Esophagus muscularis mucosa (tissue), 4 donors: ENCODE data around the gene SAP130. TPM values are rescaled to one million over a fixed set of nuclear protein-coding genes. Genes with fewer than 3 reads are reported as not detected.

Source experiments
- DNase-seq: peaks from one replicate; pipeline ENCODE4 v3.0.0-alpha.2; 2017; ENCODE audit errors: extremely low spot score
- H3K27ac ChIP-seq, 4 donors: fragments of 200-600 bp; sonication (generic); replicated peaks in 1 of 4; 1 replicate in 3 of 4; 2 replicates in 1 of 4; pipeline ENCODE4 v1.5.1; 2016 to 2019; ENCODE audit warnings: mild to moderate bottlenecking in 1 of 4
- H3K27me3 ChIP-seq, 4 donors: fragments of 200-600 bp; sonication (generic); one replicate each; pipeline versions ENCODE4 v1.5.1 to v1.6.0; 2016 to 2019
- H3K36me3 ChIP-seq, 4 donors: fragments of 200-600 bp; sonication (generic); one replicate each; pipeline ENCODE4 v1.5.1; 2016 to 2019
- H3K4me1 ChIP-seq, 4 donors: fragments of 200-600 bp; sonication (generic); one replicate each; pipeline ENCODE4 v1.5.1; 2016 to 2019
- H3K4me3 ChIP-seq, 4 donors: fragments of 200-600 bp; sonication (generic); 1 replicate in 2 of 4; 2 replicates in 2 of 4; pipeline ENCODE4 v1.5.1; 2016 to 2019; ENCODE audit warnings: mild to moderate bottlenecking in 4 of 4, moderate library complexity in 1 of 4
- H3K9me3 ChIP-seq, 4 donors: fragments of 200-600 bp; sonication (generic); 1 replicate in 3 of 4; 2 replicates in 1 of 4; pipeline ENCODE4 v1.5.1; 2016 to 2019
- CTCF ChIP-seq, 3 experiments: fragments of 200-600 bp in 2 of 3; fragments of 450-650 bp in 1 of 3; sonication (generic) in 2 of 3; IDR thresholded peaks; one replicate each; pipeline ENCODE4 v1.5.1; 2017 to 2019; ENCODE audit warnings: antibody characterized with exemption in 3 of 3, mild to moderate bottlenecking in 2 of 3, moderate library complexity in 1 of 3
- EP300 ChIP-seq: sonication (generic); formaldehyde crosslinking; IDR thresholded peaks from one replicate; pipeline ENCODE4 v1.6.1; 2017; ENCODE audit warnings: antibody characterized with exemption
- POLR2A ChIP-seq: fragments of 450-650 bp; IDR thresholded peaks from one replicate; pipeline ENCODE4 v1.6.1; 2017; ENCODE audit warnings: antibody characterized with exemption, moderate library complexity, mild to moderate bottlenecking, low read depth
- POLR2AphosphoS5 ChIP-seq, 2 donors: sonication (generic); formaldehyde crosslinking; IDR thresholded peaks; one replicate each; pipeline ENCODE4 v1.6.1; 2017; ENCODE audit warnings: antibody characterized with exemption in 2 of 2
- WGBS: methylation state at CpG from one replicate; pipeline ENCODE4 v1.1.5; 2018; 5-methylcytosine and 5-hydroxymethylcytosine counted together
- intact Hi-C: fragments of 100-400 bp; cut with DNase I; formaldehyde crosslinking; loops from one replicate; pipeline ENCODE4 v1.15.1; 2023
- total RNA-seq, 4 donors: library from RNA; depleted of rRNA; stranded (reverse); fragments of >200 nt; gene quantifications; one replicate each; pipeline versions ENCODE4 v1.1.0 to v1.2.1, GENCODE V29; 2016

SAP130 gene
- total RNA-seq, 4 donors from 2014 or later, result 6.8 to 12.3 (median 10.7) TPM

- no peak overlapping the region for H3K4me3 ChIP-seq
- DNase-seq, result no peak
- H3K4me1 ChIP-seq, result no peaks in the 10 kb centered on the region
- H3K27me3 ChIP-seq, result no peaks in the 10 kb centered on the region
- peaks cover 90 to 100% (median 99%) of the 10 kb centered on the region in 4 donors for H3K36me3 ChIP-seq
- H3K27ac ChIP-seq, result no peak overlapping the region
- 89% methylated on average over 3 of the region's 3 CpGs for WGBS
- no peak for TF ChIP-seq EP300
- no peak for TF ChIP-seq POLR2AphosphoS5 (IDR thresholded peaks at IDR 0.05)
- TF ChIP-seq CTCF (IDR thresholded peaks at IDR 0.05), result no peak
- TF ChIP-seq POLR2A, result no peak
- no peaks in the 10 kb centered on the region for H3K9me3 ChIP-seq
- intact Hi-C loops, result no loop called here
Observed at GRCh38 chr2:128012698-128013097, 15.2 kb downstream of the SAP130 start.

GRCh38 chr2:128008074-128008672, 19.7 kb downstream of the SAP130 start:
- DNase-seq, result no peak
- no peak overlapping the region for H3K27ac ChIP-seq
- H3K4me3 ChIP-seq, result no peak overlapping the region
- 98% methylated on average over 6 of the region's 6 CpGs for WGBS
- no peaks in the 10 kb centered on the region for H3K9me3 ChIP-seq
- no peaks in the 10 kb centered on the region for H3K4me1 ChIP-seq
- intact Hi-C loops, result no loop called here
- H3K36me3 ChIP-seq, result peaks cover 56 to 97% (median 86%) of the 10 kb centered on the region in 4 donors
- no peaks in the 10 kb centered on the region for H3K27me3 ChIP-seq
- no peak for TF ChIP-seq EP300
- TF ChIP-seq CTCF (IDR thresholded peaks at IDR 0.05), result no peak
- no peak for TF ChIP-seq POLR2A
- no peak for TF ChIP-seq POLR2AphosphoS5 (IDR thresholded peaks at IDR 0.05)

GRCh38 chr2:128004509-128004908, 23.4 kb downstream of the SAP130 start:
- WGBS, result 95% methylated on average over 2 of the region's 2 CpGs
- Histone ChIP-seq H3K36me3 (peaks cover 32 to 97% (median 85%) of the 10 kb centered on the region in 4 donors), H3K27me3 (no peaks in the 10 kb centered on the region)

GRCh38 chr2:128003463-128003862, 24.4 kb downstream of the SAP130 start:
- Histone ChIP-seq H3K9me3 (no peaks in the 10 kb centered on the region), H3K4me1 (no peaks in the 10 kb centered on the region), H3K27ac (no peak overlapping the region), H3K36me3 (peaks cover 33 to 97% (median 85%) of the 10 kb centered on the region in 4 donors), H3K27me3 (no peaks in the 10 kb centered on the region), H3K4me3 (no peak overlapping the region)
- intact Hi-C loops, result no loop called here
- no peak for DNase-seq
- 80% methylated on average over 6 of the region's 6 CpGs for WGBS
- no peak for TF ChIP-seq POLR2AphosphoS5 (IDR thresholded peaks at IDR 0.05)
- TF ChIP-seq POLR2A, result no peak
- TF ChIP-seq CTCF (IDR thresholded peaks at IDR 0.05), result no peak
- TF ChIP-seq EP300, result no peak

More at GRCh38 chr2:128004509-128004908, 23.4 kb downstream of the SAP130 start:
- intact Hi-C loops, result no loop called here
- no peak for DNase-seq
- Histone ChIP-seq H3K4me3 (no peak overlapping the region), H3K4me1 (no peaks in the 10 kb centered on the region), H3K9me3 (no peaks in the 10 kb centered on the region), H3K27ac (no peak overlapping the region)
- TF ChIP-seq CTCF (IDR thresholded peaks at IDR 0.05), result no peak
- no peak for TF ChIP-seq POLR2A
- TF ChIP-seq POLR2AphosphoS5 (IDR thresholded peaks at IDR 0.05), result no peak
- no peak for TF ChIP-seq EP300

- no peak for DNase-seq
- Histone ChIP-seq H3K4me1 (no peaks in the 10 kb centered on the region), H3K4me3 (no peak overlapping the region), H3K9me3 (no peaks in the 10 kb centered on the region), H3K36me3 (peaks cover 40 to 90% (median 82%) of the 10 kb centered on the region in 4 donors), H3K27me3 (no peaks in the 10 kb centered on the region), H3K27ac (no peak overlapping the region)
- intact Hi-C loops, result no loop called here
- WGBS, result 82% methylated on average over 9 of the region's 9 CpGs
- no peak for TF ChIP-seq POLR2AphosphoS5 (IDR thresholded peaks at IDR 0.05)
- no peak for TF ChIP-seq POLR2A
- no peak for TF ChIP-seq CTCF (IDR thresholded peaks at IDR 0.05)
- no peak for TF ChIP-seq EP300
Observed at GRCh38 chr2:127996160-127996559, 31.7 kb downstream of the SAP130 start.
